ENCODE results near the gene ZRANB1. TPM values are rescaled to one million over a fixed set of nuclear protein-coding genes. Genes with fewer than 3 reads are reported as not detected.

Gene ZRANB1
- polyA plus RNA-seq, 1 of the 3 experiments (the other 2 are of a cell fraction): 6.2 TPM

GRCh38 chr10:125009661-125010161, 67.8 kb downstream of the ZRANB1 start:
- H3K9ac ChIP-seq: no peak overlapping the region
- TF ChIP-seq MXI1 (IDR thresholded peaks at IDR 0.05; ENCODE audit: low read depth, low read length) (no peak), JUND (IDR thresholded peaks at IDR 0.05) (no peak), POLR2AphosphoS5 (IDR thresholded peaks at IDR 0.05; ENCODE audit: low read depth, low read length) (no peak), CHD2 (IDR thresholded peaks at IDR 0.05; ENCODE audit: low read length, partially characterized antibody) (no peak), NRF1 (IDR thresholded peaks at IDR 0.05; ENCODE audit: low read depth, low read length) (no peak), FOSL2 (IDR thresholded peaks at IDR 0.05; ENCODE audit: borderline replicate concordance, low read depth) (no peak), USF1 (IDR thresholded peaks at IDR 0.05; ENCODE audit: borderline replicate concordance, low read depth) (no peak), RCOR1 (IDR thresholded peaks at IDR 0.05; ENCODE audit: low read length) (no peak), SIN3A (IDR thresholded peaks at IDR 0.05; ENCODE audit: borderline replicate concordance, low read depth, low read length) (no peak)
- TF ChIP-seq, protein P1, sequence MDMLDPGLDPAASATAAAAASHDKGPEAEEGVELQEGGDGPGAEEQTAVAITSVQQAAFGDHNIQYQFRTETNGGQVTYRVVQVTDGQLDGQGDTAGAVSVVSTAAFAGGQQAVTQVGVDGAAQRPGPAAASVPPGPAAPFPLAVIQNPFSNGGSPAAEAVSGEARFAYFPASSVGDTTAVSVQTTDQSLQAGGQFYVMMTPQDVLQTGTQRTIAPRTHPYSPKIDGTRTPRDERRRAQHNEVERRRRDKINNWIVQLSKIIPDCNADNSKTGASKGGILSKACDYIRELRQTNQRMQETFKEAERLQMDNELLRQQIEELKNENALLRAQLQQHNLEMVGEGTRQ (IDR thresholded peaks at IDR 0.05; ENCODE audit: borderline replicate concordance, low read depth, low read length): no peak
- TF ChIP-seq, protein P2, sequence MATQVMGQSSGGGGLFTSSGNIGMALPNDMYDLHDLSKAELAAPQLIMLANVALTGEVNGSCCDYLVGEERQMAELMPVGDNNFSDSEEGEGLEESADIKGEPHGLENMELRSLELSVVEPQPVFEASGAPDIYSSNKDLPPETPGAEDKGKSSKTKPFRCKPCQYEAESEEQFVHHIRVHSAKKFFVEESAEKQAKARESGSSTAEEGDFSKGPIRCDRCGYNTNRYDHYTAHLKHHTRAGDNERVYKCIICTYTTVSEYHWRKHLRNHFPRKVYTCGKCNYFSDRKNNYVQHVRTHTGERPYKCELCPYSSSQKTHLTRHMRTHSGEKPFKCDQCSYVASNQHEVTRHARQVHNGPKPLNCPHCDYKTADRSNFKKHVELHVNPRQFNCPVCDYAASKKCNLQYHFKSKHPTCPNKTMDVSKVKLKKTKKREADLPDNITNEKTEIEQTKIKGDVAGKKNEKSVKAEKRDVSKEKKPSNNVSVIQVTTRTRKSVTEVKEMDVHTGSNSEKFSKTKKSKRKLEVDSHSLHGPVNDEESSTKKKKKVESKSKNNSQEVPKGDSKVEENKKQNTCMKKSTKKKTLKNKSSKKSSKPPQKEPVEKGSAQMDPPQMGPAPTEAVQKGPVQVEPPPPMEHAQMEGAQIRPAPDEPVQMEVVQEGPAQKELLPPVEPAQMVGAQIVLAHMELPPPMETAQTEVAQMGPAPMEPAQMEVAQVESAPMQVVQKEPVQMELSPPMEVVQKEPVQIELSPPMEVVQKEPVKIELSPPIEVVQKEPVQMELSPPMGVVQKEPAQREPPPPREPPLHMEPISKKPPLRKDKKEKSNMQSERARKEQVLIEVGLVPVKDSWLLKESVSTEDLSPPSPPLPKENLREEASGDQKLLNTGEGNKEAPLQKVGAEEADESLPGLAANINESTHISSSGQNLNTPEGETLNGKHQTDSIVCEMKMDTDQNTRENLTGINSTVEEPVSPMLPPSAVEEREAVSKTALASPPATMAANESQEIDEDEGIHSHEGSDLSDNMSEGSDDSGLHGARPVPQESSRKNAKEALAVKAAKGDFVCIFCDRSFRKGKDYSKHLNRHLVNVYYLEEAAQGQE (IDR thresholded peaks at IDR 0.05; ENCODE audit: low read depth, low read length): no peak
- TF ChIP-seq, protein P3, sequence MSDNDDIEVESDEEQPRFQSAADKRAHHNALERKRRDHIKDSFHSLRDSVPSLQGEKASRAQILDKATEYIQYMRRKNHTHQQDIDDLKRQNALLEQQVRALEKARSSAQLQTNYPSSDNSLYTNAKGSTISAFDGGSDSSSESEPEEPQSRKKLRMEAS (IDR thresholded peaks at IDR 0.05; ENCODE audit: low read depth): no peak
- no peak overlapping the region for H3K4me3 ChIP-seq (ENCODE audit: low read depth in 2 of 2, low read length in 1 of 2)
- ChIA-PET CTCF (interaction anchor here (0.9 to 2.7 kb wide), 5 partner anchors 10 to 52 kb away, joined by 4 to 18 read pairs (median 6); no protein-coding TSS in a partner anchor), POLR2A (interaction anchor here (1.1 kb wide), 1 partner anchor 13 kb away, joined by 3 read pairs; no protein-coding TSS in a partner anchor)
- H3K9me2 ChIP-seq: no peaks in the 10 kb centered on the region
- WGBS (ENCODE audit: low lambda C conversion rate): 95% methylated on average over 12 of the region's 15 CpGs
- peaks cover 0 to 19% of the 10 kb centered on the region in 2 experiments for H3K36me3 ChIP-seq (replicated peaks in 1 of 2; ENCODE audit: control insufficient read depth in 1 of 2, insufficient read depth in 2 of 2, low read length in 1 of 2)
- H2AFZ ChIP-seq (ENCODE audit: low read depth): no peak overlapping the region
- H3K4me2 ChIP-seq: no peak overlapping the region
- H3K9me3 ChIP-seq: no peaks in the 10 kb centered on the region
- peak overlapping the region in 1 of 2 experiments; percentile 68; a peak in 1 of 4 replicates for H3K27ac ChIP-seq (ENCODE audit: low read depth in 2 of 2, low read length in 1 of 2)
- H3K4me1 ChIP-seq (ENCODE audit: control insufficient read depth in 1 of 2, insufficient read depth in 2 of 2, low read depth in 1 of 2, low read length in 1 of 2): peaks cover 0 to 95% of the 10 kb centered on the region in 2 experiments; a peak in 2 of 4 replicates
- peaks cover 94% of the 10 kb centered on the region for H4K20me1 ChIP-seq (ENCODE audit: insufficient read depth)
- H3K27me3 ChIP-seq (ENCODE audit: insufficient read depth): no peaks in the 10 kb centered on the region
- no peaks in the 10 kb centered on the region for H3F3A ChIP-seq (replicated peaks; ENCODE audit: insufficient read depth)
- DNase-seq: no peak
- peaks cover 74% of the 10 kb centered on the region for H3K79me2 ChIP-seq (ENCODE audit: insufficient read depth)

Data from SK-N-SH (cell line).